Right ventricle myocardium inferior (tissue), 1 donor: ENCODE measurements around the gene CCDC175. TPM values are rescaled to one million over a fixed set of nuclear protein-coding genes. Genes with fewer than 3 reads are reported as not detected.

Experiments
- ATAC-seq: fragments of 200-7000 bp; cut with Tn5 transposase; one replicate; pipeline ENCODE4 v1.9.1; 2020; ENCODE audit warnings: mild to moderate bottlenecking, moderate library complexity
- DNase-seq: peaks from one replicate; pipeline ENCODE4 v3.0.0; 2021; ENCODE audit errors: missing footprints
- intact Hi-C: fragments of 100-400 bp; cut with DNase I; formaldehyde crosslinking; loops from one replicate; pipeline ENCODE4 v1.11.0; 2022
- total RNA-seq: library from RNA; stranded (reverse); fragmentation: NEBNext Ultra II Directional; extraction: Animal tissue kit (Norgen Biotek cat#: 25700); gene quantifications from one replicate; pipeline ENCODE4 v1.2.1, GENCODE V29; 2021
- donor health status: DM: no; HTN: yes; CAD: no; lungs with severe emphysema.

The CCDC175 gene
- total RNA-seq, 1 donor from 2014 or later, result not detected

- no peak for DNase-seq
- intact Hi-C loops, result no loop called here
- no peak for ATAC-seq
Observed at GRCh38 chr14:59547310-59547709, 29.3 kb downstream of the CCDC175 start.

- ATAC-seq (no peak), DNase-seq (no peak)
- intact Hi-C loops, result no loop called here
Observed at GRCh38 chr14:59543873-59544272, 32.7 kb downstream of the CCDC175 start.

GRCh38 chr14:59541731-59542130, 34.9 kb downstream of the CCDC175 start:
- DNase-seq (no peak), ATAC-seq (no peak)
- intact Hi-C loops, result no loop called here

GRCh38 chr14:59540852-59541251, 35.8 kb downstream of the CCDC175 start:
- ATAC-seq, result no peak

GRCh38 chr14:59538936-59539335, 37.7 kb downstream of the CCDC175 start:
- intact Hi-C loops, result no loop called here
- DNase-seq (no peak), ATAC-seq (no peak)

More at GRCh38 chr14:59540852-59541251, 35.8 kb downstream of the CCDC175 start:
- DNase-seq, result no peak
- intact Hi-C loops, result no loop called here

- ATAC-seq, result no peak
- intact Hi-C loops, result no loop called here
- DNase-seq, result no peak
Observed at GRCh38 chr14:59537476-59537875, 39.1 kb downstream of the CCDC175 start.

GRCh38 chr14:59534361-59534987, 42.1 kb downstream of the CCDC175 start:
- intact Hi-C loops, result no loop called here
- no peak for DNase-seq
- ATAC-seq, result no peak

- ATAC-seq (no peak), DNase-seq (no peak)
- intact Hi-C loops, result no loop called here
Observed at GRCh38 chr14:59532419-59532818, 44.2 kb downstream of the CCDC175 start.

GRCh38 chr14:59530349-59530748, 46.3 kb downstream of the CCDC175 start:
- ATAC-seq, result no peak
- intact Hi-C loops, result no loop called here

GRCh38 chr14:59529189-59529588, 47.4 kb downstream of the CCDC175 start:
- DNase-seq (no peak), ATAC-seq (no peak)
- intact Hi-C loops, result no loop called here

More at GRCh38 chr14:59530349-59530748, 46.3 kb downstream of the CCDC175 start:
- DNase-seq, result no peak

GRCh38 chr14:59520224-59520623, 56.4 kb downstream of the CCDC175 start:
- intact Hi-C loops, result no loop called here
- DNase-seq (no peak), ATAC-seq (no peak)

GRCh38 chr14:59511916-59512575, 64.6 kb downstream of the CCDC175 start:
- no peak for DNase-seq
- no peak for ATAC-seq
- intact Hi-C loops, result no loop called here

- intact Hi-C loops, result no loop called here
- no peak for ATAC-seq
- DNase-seq, result no peak
Observed at GRCh38 chr14:59510966-59511365, 65.6 kb downstream of the CCDC175 start.

- intact Hi-C loops, result no loop called here
- ATAC-seq, result no peak
- DNase-seq, result no peak
Observed at GRCh38 chr14:59510001-59510400, 66.6 kb downstream of the CCDC175 start.

- intact Hi-C loops, result no loop called here
Observed at GRCh38 chr14:59509101-59509500, 67.5 kb downstream of the CCDC175 start.

GRCh38 chr14:59507752-59508103, 68.9 kb downstream of the CCDC175 start:
- intact Hi-C loops, result no loop called here
- no peak for DNase-seq
- ATAC-seq, result no peak

More at GRCh38 chr14:59509101-59509500, 67.5 kb downstream of the CCDC175 start:
- DNase-seq (no peak), ATAC-seq (no peak)

- ATAC-seq (peak; percentile 63), DNase-seq (no peak)
- intact Hi-C loops, result no loop called here
Observed at GRCh38 chr14:59507063-59507751, 69.4 kb downstream of the CCDC175 start.

GRCh38 chr14:59503256-59503655, 73.4 kb downstream of the CCDC175 start:
- intact Hi-C loops, result no loop called here
- no peak for ATAC-seq
- DNase-seq, result no peak

GRCh38 chr14:59500732-59501131, 75.9 kb downstream of the CCDC175 start:
- intact Hi-C loops, result no loop called here
- DNase-seq, result no peak
- no peak for ATAC-seq

- intact Hi-C loops, result loop anchor here (5.0 kb wide), 1 partner anchor 670 kb away; no protein-coding TSS in a partner anchor
- ATAC-seq (no peak), DNase-seq (no peak)
Observed at GRCh38 chr14:59492384-59492783, 84.2 kb downstream of the CCDC175 start.
